Trophoblast cell (in vitro differentiated cells and primary cell): ENCODE measurements around the gene RIMS1.

Experiments
- DNase-seq, 2 donors: peaks; one replicate each; pipeline ENCODE4 v3.0.0-alpha.2; 2016
- H2AFZ ChIP-seq: 2 replicates; pipeline ENCODE4 v1.6.1; 2013; ENCODE audit warnings: low read length, moderate library complexity, mild to moderate bottlenecking; ENCODE audit not compliant: insufficient read depth, poor library complexity
- H2AK5ac ChIP-seq: 2 replicates; pipeline ENCODE4 v1.6.1; 2013; ENCODE audit warnings: mild to moderate bottlenecking, low read length
- H2BK120ac ChIP-seq: 2 replicates; pipeline ENCODE4 v1.6.1; 2013; ENCODE audit warnings: low read length, mild to moderate bottlenecking, moderate library complexity; ENCODE audit not compliant: insufficient read depth, poor library complexity
- H2BK12ac ChIP-seq: 2 replicates; pipeline ENCODE4 v1.6.1; 2013; ENCODE audit warnings: mild to moderate bottlenecking, low read length, moderate library complexity
- H2BK5ac ChIP-seq: 2 replicates; pipeline ENCODE4 v1.6.1; 2013; ENCODE audit warnings: low read length, low read depth, moderate library complexity, mild to moderate bottlenecking; ENCODE audit not compliant: poor library complexity
- H3K14ac ChIP-seq: 2 replicates; pipeline ENCODE4 v1.6.1; 2013; ENCODE audit warnings: mild to moderate bottlenecking, low read length
- H3K18ac ChIP-seq: 2 replicates; pipeline ENCODE4 v1.6.1; 2013; ENCODE audit warnings: mild to moderate bottlenecking, low read length
- H3K23ac ChIP-seq: 2 replicates; pipeline ENCODE4 v1.6.1; 2013; ENCODE audit warnings: low read length
- H3K27ac ChIP-seq: 2 replicates; pipeline ENCODE4 v1.5.1; 2013; ENCODE audit warnings: low read depth, mild to moderate bottlenecking, inconsistent platforms, low read length, moderate library complexity
- H3K27me3 ChIP-seq: 2 replicates; pipeline ENCODE4 v1.6.1; 2013; ENCODE audit warnings: inconsistent platforms, mild to moderate bottlenecking, low read length, moderate library complexity; ENCODE audit not compliant: insufficient read depth
- H3K36me3 ChIP-seq, 2 experiments: 1 replicate in 1 of 2; 2 replicates in 1 of 2; pipeline ENCODE4 v1.6.1; 2013; ENCODE audit warnings: low read length in 2 of 2, mild to moderate bottlenecking in 2 of 2, moderate library complexity in 1 of 2; ENCODE audit not compliant: insufficient read depth in 2 of 2, control insufficient read depth in 1 of 2
- H3K4ac ChIP-seq: 2 replicates; pipeline ENCODE4 v1.6.1; 2013; ENCODE audit warnings: low read depth, mild to moderate bottlenecking, low read length, moderate library complexity
- H3K4me1 ChIP-seq, 2 experiments: 1 replicate in 1 of 2; 2 replicates in 1 of 2; pipeline ENCODE4 v1.6.1; 2013; ENCODE audit warnings: low read length in 2 of 2, mild to moderate bottlenecking in 2 of 2, moderate library complexity in 1 of 2; ENCODE audit not compliant: insufficient read depth in 2 of 2, control insufficient read depth in 1 of 2
- H3K4me2 ChIP-seq: 2 replicates; pipeline ENCODE4 v1.6.1; 2013; ENCODE audit warnings: inconsistent platforms, mild to moderate bottlenecking, low read length, moderate library complexity
- H3K4me3 ChIP-seq: 2 replicates; pipeline ENCODE4 v1.5.1; 2013; ENCODE audit warnings: mild to moderate bottlenecking, low read depth, low read length, inconsistent platforms
- H3K79me1 ChIP-seq: one replicate; pipeline ENCODE4 v1.6.1; 2013; ENCODE audit warnings: low read length
- H3K79me2 ChIP-seq: 2 replicates; pipeline ENCODE4 v1.6.1; 2013; ENCODE audit warnings: low read length, mild to moderate bottlenecking; ENCODE audit not compliant: control insufficient read depth, insufficient read depth, poor library complexity
- H3K9ac ChIP-seq: 2 replicates; pipeline ENCODE4 v1.6.1; 2013; ENCODE audit warnings: mild to moderate bottlenecking, low read length
- H3K9me3 ChIP-seq: 2 replicates; pipeline ENCODE4 v1.6.1; 2013; ENCODE audit warnings: low read depth, mild to moderate bottlenecking, control low read depth, inconsistent platforms, low read length; ENCODE audit not compliant: insufficient read depth
- H4K12ac ChIP-seq: 2 replicates; pipeline ENCODE4 v1.6.1; 2013; ENCODE audit warnings: low read depth, mild to moderate bottlenecking, low read length, moderate library complexity
- H4K8ac ChIP-seq: 2 replicates; pipeline ENCODE4 v1.6.1; 2013; ENCODE audit warnings: low read depth, mild to moderate bottlenecking, low read length, moderate library complexity
- H4K91ac ChIP-seq: one replicate; pipeline ENCODE4 v1.6.1; 2013; ENCODE audit warnings: low read depth, mild to moderate bottlenecking, low read length, moderate library complexity
- WGBS: extraction: QIAGEN DNeasy Blood & Tissue Kit; methylation state at CpG from one replicate; pipeline ENCODE4 v1.1.7; 2013; ENCODE audit warnings: missing lambda C conversion rate; ENCODE audit not compliant: insufficient read length, insufficient coverage; ENCODE audit errors: extremely low coverage; 5-methylcytosine and 5-hydroxymethylcytosine counted together

RIMS1 gene

DNA sequence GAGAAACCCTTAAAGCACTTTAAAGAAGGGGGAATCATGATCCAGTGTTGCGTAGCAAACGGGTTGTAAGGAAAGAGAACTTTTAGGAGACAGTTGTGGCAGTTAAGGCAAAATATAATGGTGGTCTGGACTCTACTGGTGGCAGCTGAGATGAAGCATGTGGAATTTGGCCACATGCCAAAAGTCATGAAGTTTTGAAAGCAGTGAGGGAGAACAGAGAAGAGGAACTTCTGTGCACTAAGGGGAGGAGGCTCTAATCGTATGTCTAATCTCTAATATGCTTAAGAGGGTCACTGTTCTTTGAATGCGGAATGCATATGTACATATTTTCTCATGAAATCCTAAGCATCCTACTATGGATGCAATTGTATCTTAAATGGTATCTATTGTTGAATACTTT, 91.5 kb downstream of the RIMS1 start:
- no peak overlapping the region for H3K14ac ChIP-seq
- no peak overlapping the region for H3K9ac ChIP-seq
- no peak overlapping the region for H2BK5ac ChIP-seq
- no peak overlapping the region for H3K23ac ChIP-seq
- no peak overlapping the region for H2AFZ ChIP-seq
- no peak overlapping the region for H3K27ac ChIP-seq
- H3K4me1 ChIP-seq = no peaks in the 10 kb centered on the region
- WGBS = no CpG with 5 or more reads among the region's 4 CpGs
- H4K91ac ChIP-seq = no peak overlapping the region
- H4K12ac ChIP-seq = no peak overlapping the region
- no peaks in the 10 kb centered on the region for H3K79me1 ChIP-seq
- no peak overlapping the region for H2BK120ac ChIP-seq
- no peak overlapping the region for H4K8ac ChIP-seq
- H3K27me3 ChIP-seq = no peaks in the 10 kb centered on the region
- H3K4me2 ChIP-seq = no peak overlapping the region
- no peak overlapping the region for H2BK12ac ChIP-seq
- no peak overlapping the region for H3K18ac ChIP-seq
- DNase-seq = no peak
- no peak overlapping the region for H2AK5ac ChIP-seq
- H3K36me3 ChIP-seq = no peaks in the 10 kb centered on the region
- no peaks in the 10 kb centered on the region for H3K9me3 ChIP-seq
- H3K79me2 ChIP-seq = no peaks in the 10 kb centered on the region
- no peak overlapping the region for H3K4me3 ChIP-seq
- no peak overlapping the region for H3K4ac ChIP-seq

DNA sequence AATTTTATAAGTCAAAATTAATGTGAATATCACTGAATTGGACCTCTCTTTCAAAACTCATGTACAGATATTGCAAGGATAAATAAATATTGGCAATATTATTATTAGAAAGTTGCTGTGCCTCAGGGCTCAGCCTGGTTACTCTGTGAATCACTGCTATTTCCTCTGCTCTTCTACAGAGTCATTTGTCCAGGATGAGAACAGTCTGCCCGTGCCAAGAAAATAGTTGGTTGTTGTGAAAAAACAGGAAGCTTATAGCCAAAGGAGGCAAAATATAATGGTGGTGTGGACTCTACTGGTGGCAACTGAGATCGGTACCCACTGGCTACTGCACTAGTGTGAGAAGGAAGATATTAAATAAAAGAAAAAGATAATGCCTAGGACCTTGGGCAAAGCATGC, 93.6 kb downstream of the RIMS1 start:
- no peak overlapping the region for H2AK5ac ChIP-seq
- H3K18ac ChIP-seq = no peak overlapping the region
- no CpG with 5 or more reads among the region's 2 CpGs for WGBS

DNA sequence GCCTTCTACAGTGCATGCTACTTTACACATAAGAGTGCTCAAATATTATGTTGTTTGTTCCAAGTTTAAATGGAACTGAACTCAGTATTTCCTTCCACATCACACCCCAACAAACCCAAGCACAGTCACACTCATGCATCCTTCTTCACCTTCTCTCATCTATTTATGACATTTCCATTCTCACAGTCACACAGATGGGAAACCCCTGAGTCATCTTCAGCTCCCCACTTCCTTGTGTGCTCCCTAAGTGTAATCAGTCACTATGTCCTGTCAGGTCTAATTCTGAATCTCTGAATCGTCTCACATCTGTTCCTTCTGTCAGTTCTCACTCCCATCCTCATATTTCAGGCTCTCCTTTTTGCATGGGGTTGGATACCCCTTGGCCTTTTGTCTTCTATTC, 96.0 kb downstream of the RIMS1 start:
- Histone ChIP-seq H3K4me2 (no peak overlapping the region), H2BK5ac (no peak overlapping the region), H2BK120ac (no peak overlapping the region), H3K36me3 (no peaks in the 10 kb centered on the region), H3K4ac (no peak overlapping the region), H3K4me3 (no peak overlapping the region), H3K9me3 (no peaks in the 10 kb centered on the region), H3K14ac (no peak overlapping the region), H4K91ac (no peak overlapping the region), H4K12ac (no peak overlapping the region), H3K9ac (no peak overlapping the region), H3K79me1 (no peaks in the 10 kb centered on the region), H3K4me1 (no peaks in the 10 kb centered on the region), H3K27ac (no peak overlapping the region), H3K27me3 (no peaks in the 10 kb centered on the region), H2AK5ac (no peak overlapping the region), H3K79me2 (no peaks in the 10 kb centered on the region), H2BK12ac (no peak overlapping the region), H4K8ac (no peak overlapping the region), H3K18ac (no peak overlapping the region), H2AFZ (no peak overlapping the region), H3K23ac (no peak overlapping the region)
- WGBS = no CpG with 5 or more reads among the region's 1 CpG
- DNase-seq = no peak

More for the DNA sequence above, 93.6 kb downstream of the RIMS1 start:
- Histone ChIP-seq H4K12ac (no peak overlapping the region), H4K91ac (no peak overlapping the region), H3K4me1 (no peaks in the 10 kb centered on the region), H3K27me3 (no peaks in the 10 kb centered on the region), H3K4ac (no peak overlapping the region), H3K27ac (no peak overlapping the region), H3K36me3 (no peaks in the 10 kb centered on the region), H3K4me3 (no peak overlapping the region), H3K23ac (no peak overlapping the region), H2BK12ac (no peak overlapping the region), H3K79me2 (no peaks in the 10 kb centered on the region), H3K14ac (no peak overlapping the region), H4K8ac (no peak overlapping the region), H2AFZ (no peak overlapping the region), H3K79me1 (no peaks in the 10 kb centered on the region), H3K9ac (no peak overlapping the region), H3K9me3 (no peaks in the 10 kb centered on the region), H2BK120ac (no peak overlapping the region), H3K4me2 (no peak overlapping the region), H2BK5ac (no peak overlapping the region)
- no peak for DNase-seq

GRCh38 chr6:71983131-71983530, 96.8 kb downstream of the RIMS1 start:
- no peak overlapping the region for H3K23ac ChIP-seq
- no peak for DNase-seq
- no peak overlapping the region for H2AFZ ChIP-seq
- no peak overlapping the region for H3K4me3 ChIP-seq
- H3K18ac ChIP-seq = no peak overlapping the region
- H3K27me3 ChIP-seq = no peaks in the 10 kb centered on the region
- H3K27ac ChIP-seq = no peak overlapping the region
- no peak overlapping the region for H4K12ac ChIP-seq
- no peak overlapping the region for H2BK12ac ChIP-seq
- H3K14ac ChIP-seq = no peak overlapping the region
- H2BK120ac ChIP-seq = no peak overlapping the region
- H3K4ac ChIP-seq = no peak overlapping the region
- H4K8ac ChIP-seq = no peak overlapping the region
- no peak overlapping the region for H4K91ac ChIP-seq
- H2AK5ac ChIP-seq = no peak overlapping the region
- H3K79me1 ChIP-seq = no peaks in the 10 kb centered on the region
- no peaks in the 10 kb centered on the region for H3K36me3 ChIP-seq
- no CpG with 5 or more reads among the region's 1 CpG for WGBS
- no peaks in the 10 kb centered on the region for H3K9me3 ChIP-seq
- H3K79me2 ChIP-seq = no peaks in the 10 kb centered on the region
- H3K4me2 ChIP-seq = no peak overlapping the region
- H2BK5ac ChIP-seq = no peak overlapping the region
- no peaks in the 10 kb centered on the region for H3K4me1 ChIP-seq
- H3K9ac ChIP-seq = no peak overlapping the region
